Measurements from ENCODE around the gene ZCCHC14.

Gene ZCCHC14

DNA sequence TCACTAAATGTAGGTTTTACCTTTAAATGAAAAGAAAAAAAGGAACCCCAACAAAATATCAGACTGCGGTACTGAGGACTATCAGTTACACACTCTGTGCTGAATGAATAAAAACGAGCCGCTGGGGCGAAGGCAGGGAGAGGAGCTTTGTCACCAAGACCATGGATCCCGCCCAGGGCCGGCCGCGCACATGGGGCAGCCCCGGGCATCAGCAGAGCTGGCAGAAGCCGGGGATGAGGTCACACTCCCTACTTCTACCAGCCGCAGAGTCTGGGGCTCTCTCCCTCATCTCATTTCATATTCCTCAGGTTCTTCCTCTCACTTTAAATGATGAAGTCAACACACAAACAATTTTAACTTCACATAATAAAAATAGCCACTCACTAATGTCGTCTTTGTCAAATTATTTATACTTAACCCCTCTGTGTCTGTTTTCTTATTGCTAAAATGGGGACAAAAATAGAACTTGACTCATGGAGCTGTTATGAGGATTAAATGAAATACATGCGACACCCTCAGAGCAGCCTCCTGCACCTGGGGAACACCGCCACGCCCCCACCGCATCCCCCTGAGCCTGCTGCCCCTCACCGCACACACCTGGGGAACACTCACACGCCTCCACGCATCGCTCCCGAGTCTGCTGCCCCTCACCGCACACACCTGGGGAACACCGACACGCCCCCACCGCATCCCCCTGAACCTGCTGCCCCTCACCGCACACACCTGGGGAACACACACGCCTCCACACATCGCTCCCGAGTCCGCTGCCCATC lies 15.4 kb downstream of the ZCCHC14 start:
- DNase-seq (ENCODE audit: low spot score): peak; percentile 65

DNA sequence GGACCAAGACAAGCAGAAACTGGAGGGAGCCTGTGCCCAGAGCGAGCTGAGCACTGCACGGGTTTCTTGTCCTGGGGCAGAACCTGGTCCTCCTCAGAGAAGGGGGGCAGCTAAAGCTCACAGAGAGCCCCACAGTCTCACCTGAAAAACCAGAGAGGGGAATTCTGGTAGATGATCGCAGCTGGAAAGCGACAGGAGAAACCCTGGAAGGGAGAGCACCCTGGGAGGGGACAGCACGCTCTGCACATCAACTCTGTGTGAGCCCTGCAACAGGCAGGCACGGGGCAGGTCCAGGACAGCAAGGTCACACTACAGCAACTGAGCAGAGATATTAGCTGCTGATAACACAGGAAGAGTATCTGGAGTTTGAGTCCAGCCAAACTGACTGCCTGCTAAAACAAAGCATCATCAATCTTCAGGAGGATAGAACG lies 18.2 kb downstream of the ZCCHC14 start:
- DNase-seq (ENCODE audit: low spot score): no peak

DNA sequence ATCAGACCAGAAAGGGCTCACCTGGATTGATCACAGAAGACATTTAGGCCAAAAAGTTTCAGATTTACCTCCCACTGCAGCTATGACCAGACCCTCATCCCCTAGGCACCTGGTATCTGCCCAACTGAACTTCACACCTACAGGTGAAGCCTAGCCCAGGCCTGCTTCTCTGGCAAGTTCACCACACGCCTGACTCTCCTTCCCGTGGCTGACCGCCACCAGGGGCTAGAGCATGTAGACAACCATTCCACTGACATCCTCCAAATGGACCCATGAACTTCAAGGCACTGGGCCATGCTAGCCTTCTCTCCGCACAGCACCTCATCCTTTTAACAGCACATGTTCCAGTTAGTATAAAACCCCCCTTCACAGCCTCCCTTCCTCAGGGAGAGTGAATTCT lies 18.8 kb downstream of the ZCCHC14 start:
- DNase-seq (ENCODE audit: low spot score): no peak

DNA sequence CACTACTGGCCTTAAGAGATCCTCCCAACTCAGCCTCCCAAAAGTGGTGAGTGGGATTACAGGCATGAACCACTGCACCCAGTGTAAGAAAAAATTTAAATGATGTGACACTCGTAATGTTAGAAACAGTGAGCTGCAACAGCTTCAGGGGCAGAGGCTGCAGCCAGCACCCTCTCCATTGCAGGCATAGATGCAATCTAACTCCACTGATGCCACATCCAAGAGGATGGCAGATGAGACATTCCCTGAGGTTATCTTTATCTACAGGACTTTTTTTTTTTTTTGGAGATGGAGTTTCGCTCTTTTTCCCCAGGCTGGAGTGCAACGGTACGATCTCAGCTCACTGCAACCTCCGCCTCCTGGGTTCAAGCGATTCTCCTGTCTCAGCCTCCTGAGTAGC lies 19.9 kb downstream of the ZCCHC14 start:
- DNase-seq (ENCODE audit: low spot score): no peak

DNA sequence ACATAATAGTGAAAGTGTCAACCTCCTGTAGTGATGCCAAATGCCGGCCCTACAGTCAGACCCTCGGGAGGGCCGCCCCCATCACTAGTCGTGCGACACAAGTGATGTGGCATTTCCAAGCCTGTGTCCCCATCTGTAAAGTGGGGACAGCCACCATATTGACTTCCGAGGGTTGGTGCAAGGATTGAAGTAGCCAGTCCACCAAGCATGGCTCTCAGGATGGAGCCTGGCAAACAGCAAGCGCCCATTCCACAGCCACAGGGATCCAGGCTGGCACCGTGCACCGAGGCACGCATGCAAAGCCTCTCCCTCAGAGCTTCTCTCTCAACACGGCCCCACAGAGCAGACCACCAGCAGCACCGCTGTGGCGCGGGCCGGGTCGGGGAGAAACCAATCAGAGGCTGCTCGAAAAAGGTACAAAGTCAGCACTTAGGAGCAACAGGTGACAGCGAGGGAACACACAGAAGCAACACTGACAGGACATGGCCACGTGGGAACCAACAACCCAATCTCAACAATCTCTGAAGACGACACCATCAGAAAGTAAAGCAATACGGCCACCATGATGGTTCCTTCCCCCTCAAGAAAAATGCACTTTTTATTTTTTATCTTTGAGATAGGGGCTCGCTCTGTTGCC lies 20.6 kb downstream of the ZCCHC14 start:
- no peak for DNase-seq (ENCODE audit: low spot score)

DNA sequence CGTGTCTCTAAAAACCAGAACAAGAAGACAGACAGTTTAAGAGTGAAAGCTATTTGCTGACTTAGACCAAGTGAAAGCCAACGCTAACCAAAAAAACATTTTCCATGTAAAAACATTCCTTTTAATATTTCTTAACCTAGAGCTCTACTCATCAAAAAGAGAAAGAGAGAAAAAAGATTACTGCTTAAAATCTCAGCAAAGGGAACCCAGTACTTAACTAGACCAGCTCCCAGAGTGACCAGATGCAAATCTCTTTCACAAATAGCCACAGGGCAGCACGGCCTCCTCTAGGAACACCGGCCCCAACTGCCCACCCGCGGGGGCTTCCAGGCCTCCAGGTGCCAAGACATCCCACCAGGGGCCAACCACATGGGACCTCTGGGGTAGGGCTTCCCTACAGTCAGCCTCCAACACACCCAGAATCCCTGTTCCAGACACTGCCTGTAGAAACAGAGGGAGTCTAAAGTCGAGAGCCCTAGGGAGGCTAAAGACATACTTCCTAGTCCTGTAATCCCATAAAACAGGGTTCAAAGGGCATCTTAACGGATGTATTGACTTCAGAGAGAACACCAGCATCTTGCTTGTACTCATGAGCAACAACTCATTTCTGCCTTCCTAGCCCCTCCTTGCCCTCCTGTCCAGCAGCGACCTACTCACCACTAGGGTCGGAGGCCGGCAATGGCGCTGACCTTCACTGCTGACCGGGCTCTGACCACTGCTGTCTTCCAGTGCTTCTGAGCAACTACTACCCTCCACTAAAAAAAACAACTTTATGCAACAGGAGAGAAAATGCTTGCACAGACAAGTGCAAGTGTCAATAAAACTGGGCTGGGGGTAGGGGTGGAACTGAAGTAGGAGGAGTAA lies 21.3 kb downstream of the ZCCHC14 start:
- peak; percentile 33 for DNase-seq (ENCODE audit: low spot score)

DNA sequence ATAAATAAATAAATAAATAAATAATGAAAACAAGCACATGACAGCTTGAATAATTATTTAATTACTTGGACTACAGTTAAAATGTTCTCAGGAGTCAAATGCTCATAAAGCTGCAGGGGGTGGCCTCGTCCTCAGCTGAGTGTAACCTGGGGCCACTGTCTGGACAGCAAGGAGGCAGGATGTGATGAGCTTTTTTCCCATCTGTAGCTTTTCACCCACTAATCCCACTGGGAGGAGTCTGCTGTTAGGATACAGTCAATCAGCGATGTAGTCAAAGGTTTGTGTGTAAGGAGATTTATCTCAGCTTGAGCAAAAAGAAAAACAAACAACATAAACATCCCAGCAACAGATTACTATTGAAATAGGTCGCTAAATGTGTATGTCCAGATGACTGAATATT lies 22.5 kb downstream of the ZCCHC14 start:
- DNase-seq (ENCODE audit: low spot score): no peak

DNA sequence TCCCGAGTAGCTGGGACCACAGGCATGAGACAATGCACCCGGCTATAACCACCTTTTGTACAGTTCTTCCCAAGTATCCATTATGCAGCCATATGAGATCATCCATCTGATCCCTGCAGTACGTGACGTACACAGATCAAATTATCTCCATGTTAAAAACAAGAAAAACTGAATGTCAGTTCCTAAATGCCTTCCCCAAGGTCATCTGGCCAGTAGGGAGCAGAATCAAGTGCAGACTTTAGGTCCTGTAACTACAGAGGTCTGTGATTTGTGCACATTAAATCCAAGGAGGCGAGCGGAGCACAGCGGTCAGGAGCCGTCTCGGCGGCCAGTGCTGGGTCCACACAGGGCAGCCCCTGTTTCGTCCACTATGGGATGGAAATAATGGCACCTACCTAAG lies 23.7 kb downstream of the ZCCHC14 start:
- no peak for DNase-seq (ENCODE audit: low spot score)

GRCh38 chr16:87468550-87468949 lies 24.3 kb downstream of the ZCCHC14 start:
- DNase-seq (ENCODE audit: low spot score): no peak

DNA sequence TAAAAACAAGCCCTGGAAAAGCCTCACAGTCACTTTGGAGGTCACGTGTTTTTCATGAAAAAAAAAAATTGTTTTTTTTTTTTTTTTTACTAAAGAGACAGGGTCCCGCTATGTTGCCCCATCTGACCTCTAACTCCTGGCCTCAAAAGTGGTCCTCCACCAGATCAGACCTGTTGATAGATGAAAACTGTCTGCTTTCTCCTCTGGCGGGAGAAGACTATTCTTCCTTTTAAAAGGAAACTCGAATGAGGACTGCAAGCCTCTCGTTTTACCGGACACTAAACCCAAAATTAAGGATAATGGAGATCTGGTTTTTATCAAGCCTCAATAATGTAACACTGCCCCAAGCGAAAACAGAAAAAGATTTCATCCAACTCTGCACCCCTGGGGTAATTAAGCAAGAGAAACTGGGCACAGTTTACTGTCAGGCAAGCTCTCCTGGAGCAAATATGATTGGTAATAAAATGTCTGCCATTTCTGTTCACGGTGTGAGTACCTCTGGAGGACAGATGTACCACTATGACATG lies 25.8 kb downstream of the ZCCHC14 start:
- no peak for DNase-seq (ENCODE audit: low spot score)

GRCh38 chr16:87465879-87466278 lies 26.9 kb downstream of the ZCCHC14 start:
- no peak for DNase-seq (ENCODE audit: low spot score)

DNA sequence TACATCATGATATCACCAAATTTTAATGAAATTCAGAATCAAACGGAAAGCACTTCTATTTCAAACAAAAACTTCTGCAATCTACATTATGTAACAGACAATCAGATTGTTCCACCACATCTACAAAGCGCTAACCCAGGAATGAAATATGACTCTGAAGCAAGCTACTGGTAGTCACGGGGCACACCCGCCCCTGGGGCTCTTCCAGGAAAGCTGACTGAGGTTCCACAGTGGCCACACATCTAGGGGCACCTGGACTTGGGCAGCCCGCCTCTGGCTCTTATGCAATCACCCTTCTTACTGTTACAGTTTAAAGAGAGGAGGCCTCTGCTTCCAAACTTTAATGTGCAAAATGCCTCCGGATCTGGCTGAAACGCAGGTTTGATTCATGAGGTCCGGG lies 27.5 kb downstream of the ZCCHC14 start:
- peak; percentile 90 for DNase-seq (ENCODE audit: low spot score)

DNA sequence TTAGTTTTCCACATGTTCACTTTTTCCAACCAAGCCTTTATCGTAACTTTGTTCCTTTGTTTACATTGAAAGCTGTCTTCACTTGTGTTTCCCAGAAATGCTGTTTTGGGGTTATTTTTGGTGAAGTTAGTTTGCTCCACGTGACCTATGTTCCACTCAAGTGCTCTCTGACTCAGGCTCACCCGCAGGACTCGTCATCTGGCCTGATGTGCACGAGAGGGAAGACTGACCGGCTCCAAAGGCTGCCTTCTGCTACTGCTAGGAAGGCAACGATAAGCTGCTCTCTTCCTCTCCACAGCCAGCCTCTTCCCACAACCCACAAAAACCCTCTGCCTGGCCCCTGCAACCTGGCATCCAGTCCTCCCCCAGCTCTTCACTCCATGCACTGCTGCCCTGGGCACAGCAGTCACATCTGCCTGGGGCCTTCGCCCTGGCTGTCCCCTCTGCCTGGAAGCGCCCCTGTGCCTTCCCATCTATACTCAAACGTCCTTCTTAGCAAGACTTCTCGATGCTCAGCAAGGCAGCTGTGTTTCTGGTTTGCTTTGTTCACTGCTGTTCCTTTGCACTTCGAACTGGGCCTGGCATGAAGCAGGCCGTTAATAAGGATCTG lies 28.0 kb downstream of the ZCCHC14 start:
- peak; percentile 90 for DNase-seq (ENCODE audit: low spot score)

- peak; percentile 55 for DNase-seq (ENCODE audit: low spot score)
Observed at GRCh38 chr16:87463722-87464690, 28.8 kb downstream of the ZCCHC14 start.

DNA sequence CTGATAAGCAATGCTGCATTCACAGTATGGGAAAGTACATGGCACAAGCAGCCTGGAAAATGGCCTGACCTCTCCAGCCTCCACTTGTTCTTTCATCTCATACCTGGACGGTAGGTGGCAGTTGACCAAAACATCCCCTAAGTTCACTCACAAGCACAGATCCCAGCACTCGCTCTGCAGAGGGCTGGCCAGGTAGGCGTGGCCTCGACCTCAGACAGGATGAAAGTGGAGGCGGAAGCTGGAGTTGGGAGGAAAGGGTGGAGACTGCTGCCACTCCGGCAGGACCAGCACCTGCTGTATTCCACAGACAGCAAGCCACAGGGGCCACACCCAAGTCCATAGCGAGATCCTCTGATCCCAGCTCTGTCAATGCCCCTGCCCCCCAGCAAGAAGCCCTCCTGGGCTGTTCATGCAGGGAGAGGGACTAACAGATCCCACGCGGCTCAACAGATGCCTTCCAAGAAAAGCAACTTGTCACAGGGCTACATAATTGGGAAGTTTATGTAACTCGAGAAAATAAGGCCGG lies 31.3 kb downstream of the ZCCHC14 start:
- peak; percentile 18 for DNase-seq (ENCODE audit: low spot score)

- no peak for DNase-seq (ENCODE audit: low spot score)
Observed at GRCh38 chr16:87460936-87461335, 31.9 kb downstream of the ZCCHC14 start.

DNA sequence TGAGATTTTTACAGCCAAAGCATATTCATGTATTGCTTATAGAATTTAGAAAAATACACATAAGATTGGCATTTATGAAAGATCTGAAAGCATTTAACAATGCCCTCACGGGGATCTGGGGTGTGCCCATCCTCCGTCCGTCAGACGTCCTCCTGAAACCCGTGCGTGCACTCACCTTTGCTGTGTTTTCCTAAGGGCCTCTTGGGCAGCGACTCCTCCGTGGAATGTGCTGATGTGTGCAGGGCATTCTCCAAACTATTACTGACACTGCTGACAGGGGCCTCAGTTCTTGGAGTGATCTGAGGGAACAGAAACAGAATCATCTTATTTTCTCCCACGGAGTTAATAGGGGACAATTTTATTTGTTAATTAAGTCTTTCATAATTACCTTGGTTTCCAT lies 33.0 kb downstream of the ZCCHC14 start:
- no peak for DNase-seq (ENCODE audit: low spot score)

DNA sequence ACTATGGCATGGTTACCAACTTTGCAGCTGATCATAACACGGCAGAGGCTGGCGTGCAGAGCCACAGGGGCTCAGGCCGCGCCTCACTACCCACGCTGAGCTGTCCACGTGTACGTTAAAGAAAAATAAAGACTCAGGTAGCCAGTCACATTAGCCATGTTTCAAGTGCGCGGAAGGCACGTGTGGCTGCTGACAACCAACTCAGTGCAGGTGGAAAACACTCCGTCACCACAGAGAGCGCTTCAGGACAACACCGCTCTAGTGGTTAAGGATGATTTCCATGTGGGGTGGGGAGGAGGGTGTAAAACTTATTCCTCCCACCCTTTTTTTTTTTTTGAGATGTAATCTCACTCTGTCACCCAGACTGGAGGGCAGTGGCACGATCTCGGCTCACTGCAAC lies 33.8 kb downstream of the ZCCHC14 start:
- DNase-seq (ENCODE audit: low spot score): no peak

DNA sequence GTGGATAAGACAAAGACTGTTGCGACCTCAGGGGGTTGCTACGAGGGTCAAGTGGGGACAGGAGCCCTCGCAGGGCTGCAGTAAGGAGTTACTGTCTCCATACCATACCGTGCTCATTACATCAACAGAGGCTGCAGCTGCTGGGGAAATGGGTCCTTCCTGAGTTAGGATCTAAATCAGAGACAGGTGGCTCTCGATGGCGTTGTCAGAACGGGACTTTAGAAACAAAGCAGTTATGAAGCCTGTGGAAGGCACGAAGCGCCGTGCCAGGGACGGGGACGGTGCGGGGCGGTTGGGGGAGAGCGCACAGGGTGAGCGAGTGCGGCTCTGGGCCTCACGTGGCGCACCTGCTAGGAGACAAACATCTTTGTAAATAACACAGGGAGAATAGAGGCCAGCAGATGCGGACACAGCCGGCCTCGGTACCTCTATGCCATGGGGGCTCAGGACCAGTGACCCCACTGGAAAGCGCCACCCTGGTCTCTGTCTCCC lies 34.4 kb downstream of the ZCCHC14 start:
- DNase-seq (ENCODE audit: low spot score): no peak

GRCh38 chr16:87457709-87458423 lies 35.0 kb downstream of the ZCCHC14 start:
- peak; percentile 92 for DNase-seq (ENCODE audit: low spot score)

Data from AG20443 (cell line).